ENCODE data around the gene PRR29.

PRR29 gene

GRCh38 chr17:64051153-64051552 is 53.0 kb downstream of the PRR29 start:
- DNase-seq: no peak

GRCh38 chr17:64053101-64053500 is 55.0 kb downstream of the PRR29 start:
- no peak for DNase-seq
